LHCN-M2 (cell line): ENCODE results near the gene CUX1. TPM values are rescaled to one million over a fixed set of nuclear protein-coding genes. Genes with fewer than 3 reads are reported as not detected.
"Not testable (repeated sequence)": the region's sequence is repeated elsewhere in the genome, so short reads cannot be mapped to it uniquely, and the experiment has no call there.

Experiments
- DNase-seq: peaks from one replicate; pipeline ENCODE4 v3.0.0-alpha.2; 2012; ENCODE audit warnings: low read depth
- total RNA-seq: library from RNA; depleted of rRNA; stranded (reverse); fragments of >200 nt; gene quantifications from 2 replicates; pipeline ENCODE4 v1.2.3, GENCODE V29; 2014

Gene CUX1
- total RNA-seq, 1 experiment from 2014 or later = 33.3 TPM

DNA sequence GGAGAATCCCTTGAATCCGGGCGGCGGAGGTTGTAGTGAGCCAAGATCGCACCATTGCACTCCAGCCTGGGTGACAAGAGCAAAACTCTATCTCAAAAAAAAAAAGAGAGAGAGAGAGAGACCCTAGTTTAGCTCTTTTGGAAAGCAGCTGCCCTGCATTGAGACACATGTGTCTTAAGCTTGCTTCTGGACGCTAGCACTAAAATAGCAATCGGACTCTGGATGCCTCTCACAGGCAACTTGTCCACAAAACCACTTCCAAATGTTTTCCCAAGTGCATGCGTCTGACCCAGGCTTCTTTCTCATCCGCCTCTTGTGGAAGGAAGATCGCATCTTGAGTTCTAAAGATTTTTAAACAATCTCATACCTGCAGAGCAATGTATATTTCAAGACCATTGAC lies 182.7 kb downstream of the CUX1 start:
- no peak for DNase-seq

GRCh38 chr7:102004229-102004628 lies 186.8 kb downstream of the CUX1 start:
- no peak for DNase-seq

DNA sequence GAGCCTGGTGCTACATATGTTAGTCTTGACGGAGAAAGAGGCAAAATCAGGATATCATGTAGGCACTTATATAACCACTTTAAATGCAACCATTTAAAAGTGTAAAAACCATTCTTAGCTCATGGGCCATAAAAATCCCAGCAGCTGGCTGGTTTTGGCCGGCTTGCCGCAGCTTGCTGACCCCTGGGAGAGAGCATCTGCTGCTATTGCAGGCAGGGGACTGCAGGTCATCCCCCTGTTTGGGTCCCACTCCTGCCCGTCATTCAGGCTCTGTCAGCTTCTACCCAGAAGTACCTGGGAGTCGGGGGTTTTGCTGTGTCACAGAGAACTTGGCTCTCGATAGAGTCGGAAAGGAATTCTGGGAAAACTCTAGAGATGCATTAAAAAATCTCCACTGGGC lies 187.4 kb downstream of the CUX1 start:
- no peak for DNase-seq

GRCh38 chr7:102005933-102006480 lies 188.6 kb downstream of the CUX1 start:
- DNase-seq = no peak

- DNase-seq = no peak
These were observed 189.3 kb downstream of the CUX1 start for GRCh38 chr7:102006695-102007094.

- DNase-seq = no peak
These were observed 191.3 kb downstream of the CUX1 start for GRCh38 chr7:102008535-102009262.

DNA sequence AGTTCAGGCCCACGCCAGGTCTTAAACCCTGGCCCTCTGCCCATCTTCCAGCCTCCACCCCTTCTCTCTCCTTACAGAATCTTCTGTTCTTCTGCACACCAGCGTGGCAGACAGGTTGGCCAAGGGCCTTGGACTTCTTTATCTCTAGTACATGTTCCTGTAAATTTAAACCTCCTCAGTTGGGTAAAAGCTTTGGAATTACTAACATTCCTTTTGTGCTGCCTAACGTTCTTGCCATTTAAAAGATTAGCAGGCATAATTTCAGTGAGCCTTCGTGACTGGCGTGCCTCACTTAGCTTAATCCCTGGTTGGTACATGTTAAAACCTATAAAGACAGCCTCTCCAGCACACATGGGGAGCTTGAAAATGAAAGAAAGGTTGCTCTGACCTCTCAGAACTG lies 192.2 kb downstream of the CUX1 start:
- DNase-seq = no peak

DNA sequence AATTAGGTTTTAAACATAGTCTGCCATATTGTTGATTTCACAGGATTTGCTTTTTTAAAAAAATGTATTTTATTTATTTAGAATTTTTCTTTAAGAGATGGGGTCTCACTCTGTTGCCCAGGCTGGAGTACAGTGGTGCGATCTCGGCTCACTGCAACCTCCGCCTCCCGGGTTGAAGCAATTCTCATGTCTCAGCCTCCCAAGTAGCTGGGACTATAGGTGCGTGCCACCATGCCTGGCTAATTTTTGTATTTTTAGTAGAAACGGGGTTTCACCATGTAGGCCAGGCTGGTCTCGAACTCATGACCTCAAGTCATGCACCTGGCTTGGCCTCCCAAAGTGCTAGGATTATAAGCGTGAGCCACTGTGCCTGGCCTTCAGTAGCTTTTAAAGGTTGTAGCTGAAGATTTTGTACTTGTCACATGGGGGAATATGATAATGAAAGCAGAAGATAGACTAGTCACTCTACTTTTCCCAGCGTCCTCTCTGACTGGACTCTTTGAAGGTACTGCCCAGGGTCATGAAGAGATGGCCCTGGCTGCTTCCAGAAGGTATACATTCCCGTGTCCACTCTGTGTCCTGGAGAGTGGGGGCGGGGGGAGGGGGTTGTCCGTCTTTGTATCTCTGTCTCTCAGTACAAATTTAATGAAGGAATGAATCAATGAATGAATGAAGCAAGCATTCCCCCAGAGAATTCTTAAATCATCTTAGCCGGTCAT lies 194.8 kb downstream of the CUX1 start:
- DNase-seq = not testable (repeated sequence)

GRCh38 chr7:102012941-102013461 lies 195.6 kb downstream of the CUX1 start:
- no peak for DNase-seq

- no peak for DNase-seq
These were observed 201.4 kb downstream of the CUX1 start for GRCh38 chr7:102018876-102019275.

DNA sequence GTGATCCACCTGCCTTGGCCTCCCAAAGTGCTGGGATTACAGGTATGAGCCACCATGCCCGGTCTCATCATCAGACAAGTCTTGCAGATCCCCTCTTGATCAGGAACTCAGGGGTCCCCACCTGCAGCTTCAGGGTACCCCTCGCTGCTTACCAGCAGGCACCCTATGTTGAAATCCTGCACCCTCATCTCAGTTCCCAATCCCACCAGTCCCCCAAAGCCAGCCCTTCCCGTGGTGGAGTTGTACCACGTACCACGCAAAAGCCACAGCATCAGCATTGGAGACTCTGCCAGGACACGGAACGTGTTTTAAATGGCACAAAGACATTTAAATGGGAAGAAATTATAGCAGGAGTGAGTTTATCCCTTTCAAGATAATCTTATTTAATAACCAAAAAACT lies 202.0 kb downstream of the CUX1 start:
- no peak for DNase-seq

GRCh38 chr7:102021841-102022618 lies 204.6 kb downstream of the CUX1 start:
- no peak for DNase-seq

DNA sequence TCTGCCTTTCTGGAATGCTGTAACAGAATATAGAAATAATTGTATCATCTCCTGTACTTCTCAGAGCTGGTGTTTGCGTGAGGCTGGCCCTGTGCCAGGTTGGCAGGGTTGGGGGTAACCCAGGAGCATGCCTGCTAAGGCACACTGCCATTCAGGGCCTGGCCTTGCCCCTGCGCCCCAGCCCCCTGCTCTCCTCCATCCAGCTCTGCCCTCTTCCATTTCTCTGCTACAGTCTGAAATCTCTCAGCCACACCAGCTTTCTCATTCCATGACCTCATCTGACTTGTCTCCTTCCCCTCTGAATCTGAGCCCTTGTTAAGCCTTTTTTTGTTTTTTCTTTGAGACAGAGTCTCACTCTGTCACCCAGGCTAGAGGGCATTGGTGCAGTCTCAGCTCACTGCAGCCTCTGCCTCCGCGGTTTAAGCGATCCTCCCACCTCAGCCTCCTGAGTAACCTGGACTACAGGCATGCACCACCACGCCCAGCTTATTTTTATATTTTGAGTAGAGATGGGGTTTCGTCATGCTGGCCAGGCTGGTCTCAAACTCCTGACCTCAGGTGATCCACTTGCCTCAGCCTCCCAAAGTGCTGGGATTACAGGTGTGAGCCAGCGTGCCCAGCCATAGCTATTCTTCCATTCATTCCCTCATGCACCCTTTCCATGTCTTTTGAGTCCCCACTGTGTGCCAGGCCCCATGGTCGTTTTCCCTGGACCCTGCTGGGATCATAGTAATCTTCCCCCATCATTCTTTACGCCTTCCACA lies 206.8 kb downstream of the CUX1 start:
- DNase-seq = no peak

GRCh38 chr7:102024769-102025391 lies 207.5 kb downstream of the CUX1 start:
- DNase-seq = no peak

DNA sequence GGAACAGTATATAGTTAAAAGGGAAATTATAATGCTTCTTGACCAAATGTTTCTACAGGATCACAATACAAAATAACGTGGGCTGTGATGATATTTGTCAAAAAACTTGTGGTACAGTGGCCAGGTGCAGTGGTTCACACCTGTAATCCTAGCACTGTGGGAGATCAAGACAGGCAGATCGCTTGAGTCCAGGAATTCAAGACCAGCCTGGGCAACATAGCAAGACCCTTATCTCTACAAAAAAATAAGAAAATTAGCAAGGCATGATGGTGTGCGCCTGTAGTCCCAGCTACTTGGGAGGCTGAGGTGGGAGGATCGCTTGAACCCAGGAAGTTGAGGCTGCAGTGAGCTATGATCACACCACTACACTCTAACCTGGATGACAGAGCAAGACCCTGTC lies 208.4 kb downstream of the CUX1 start:
- not testable (repeated sequence) for DNase-seq

GRCh38 chr7:102028206-102028826 lies 210.9 kb downstream of the CUX1 start:
- DNase-seq = no peak

- DNase-seq = no peak
These were observed 212.2 kb downstream of the CUX1 start for GRCh38 chr7:102029616-102030015.

DNA sequence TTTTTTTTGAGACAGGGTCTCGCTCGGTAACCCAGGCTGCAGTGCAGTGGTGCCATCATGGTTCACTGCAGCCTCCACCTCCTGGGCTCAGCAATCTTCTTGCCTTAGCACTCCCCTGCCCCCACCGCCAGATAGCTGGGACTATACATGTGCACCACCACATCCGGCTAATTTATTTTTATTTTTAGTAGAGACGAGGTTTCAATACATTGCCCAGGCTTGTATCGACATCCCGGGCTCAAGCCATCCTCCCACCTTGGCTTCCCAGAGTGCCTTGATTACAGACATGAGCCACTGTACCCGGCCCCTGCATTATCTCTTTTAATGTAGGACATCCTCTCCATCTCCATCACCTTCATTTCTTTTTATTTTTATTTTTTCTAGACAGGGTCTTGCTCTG lies 213.3 kb downstream of the CUX1 start:
- no peak for DNase-seq

GRCh38 chr7:102036958-102037357 lies 219.5 kb downstream of the CUX1 start:
- DNase-seq = no peak

- no peak for DNase-seq
These were observed 222.3 kb downstream of the CUX1 start for GRCh38 chr7:102039706-102040105.
